H9 (cell line): ENCODE data around the gene PNPLA2. TPM values are rescaled to one million over a fixed set of nuclear protein-coding genes. Genes with fewer than 3 reads are reported as not detected.

ENCODE experiments used
- DNase-seq: peaks from one replicate; pipeline ENCODE4 v3.0.0-alpha.2; 2017
- H2AFZ ChIP-seq: one replicate; pipeline ENCODE4 v1.6.1; 2013; ENCODE audit warnings: mild to moderate bottlenecking, low read length, control low read depth, moderate library complexity
- H2AK5ac ChIP-seq: 2 replicates; pipeline ENCODE4 v1.6.1; 2013; ENCODE audit warnings: low read length, control low read depth, mixed read lengths; ENCODE audit not compliant: insufficient read length
- H2BK120ac ChIP-seq: one replicate; pipeline ENCODE4 v1.6.1; 2013; ENCODE audit warnings: low read depth, mild to moderate bottlenecking, low read length, control low read depth, inconsistent platforms; ENCODE audit not compliant: poor library complexity, severe bottlenecking
- H2BK12ac ChIP-seq: 2 replicates; pipeline ENCODE4 v1.6.1; 2013; ENCODE audit warnings: low read length, control low read depth, mixed read lengths, low read depth; ENCODE audit not compliant: insufficient read length
- H2BK15ac ChIP-seq: 2 replicates; pipeline ENCODE4 v1.6.1; 2013; ENCODE audit warnings: low read depth, low read length, control low read depth
- H2BK20ac ChIP-seq: one replicate; pipeline ENCODE4 v1.6.1; 2013; ENCODE audit warnings: low read depth, mild to moderate bottlenecking, low read length, control low read depth, inconsistent platforms; ENCODE audit not compliant: poor library complexity, severe bottlenecking
- H2BK5ac ChIP-seq: 2 replicates; pipeline ENCODE4 v1.6.1; 2013; ENCODE audit warnings: low read length, control low read depth, mixed read lengths; ENCODE audit not compliant: insufficient read length
- H3K14ac ChIP-seq: 2 replicates; pipeline ENCODE4 v1.6.1; 2013; ENCODE audit warnings: low read length, control low read depth; ENCODE audit not compliant: insufficient read depth
- H3K18ac ChIP-seq: 2 replicates; pipeline ENCODE4 v1.6.1; 2013; ENCODE audit warnings: low read depth, mild to moderate bottlenecking, mixed read lengths, low read length, control low read depth; ENCODE audit not compliant: insufficient read length
- H3K23ac ChIP-seq: 2 replicates; pipeline ENCODE4 v1.6.1; 2013; ENCODE audit warnings: low read length, control low read depth, mixed read lengths, low read depth; ENCODE audit not compliant: insufficient read length
- H3K23me2 ChIP-seq: 2 replicates; pipeline ENCODE4 v1.6.1; 2013; ENCODE audit warnings: low read depth, mild to moderate bottlenecking, mixed read lengths, low read length, control low read depth; ENCODE audit not compliant: insufficient read length, poor library complexity, severe bottlenecking
- H3K27ac ChIP-seq: 2 replicates; pipeline ENCODE4 v1.5.1; 2013; ENCODE audit warnings: low read length, control low read depth, mixed read lengths, low read depth; ENCODE audit not compliant: insufficient read length
- H3K27me3 ChIP-seq: 2 replicates; pipeline ENCODE4 v1.6.1; 2013; ENCODE audit warnings: low read length, control low read depth, inconsistent platforms; ENCODE audit not compliant: insufficient read depth
- H3K4ac ChIP-seq: 2 replicates; pipeline ENCODE4 v1.6.1; 2013; ENCODE audit warnings: low read depth, mild to moderate bottlenecking, control low read depth, inconsistent platforms, low read length, moderate library complexity
- H3K4me1 ChIP-seq: 2 replicates; pipeline ENCODE4 v1.6.1; 2013; ENCODE audit warnings: low read length, control low read depth, inconsistent platforms; ENCODE audit not compliant: insufficient read depth
- H3K4me2 ChIP-seq: 2 replicates; pipeline ENCODE4 v1.6.1; 2013; ENCODE audit warnings: low read length, control low read depth, mixed read lengths; ENCODE audit not compliant: insufficient read length, insufficient read depth
- H3K56ac ChIP-seq: 2 replicates; pipeline ENCODE4 v1.6.1; 2013; ENCODE audit warnings: low read depth, mild to moderate bottlenecking, mixed read lengths, low read length, control low read depth; ENCODE audit not compliant: insufficient read length
- H3K79me1 ChIP-seq: 2 replicates; pipeline ENCODE4 v1.6.1; 2013; ENCODE audit warnings: low read depth, mild to moderate bottlenecking, moderate library complexity, low read length, control low read depth, inconsistent platforms; ENCODE audit not compliant: insufficient read depth, poor library complexity, severe bottlenecking
- H3K79me2 ChIP-seq: 2 replicates; pipeline ENCODE4 v1.6.1; 2013; ENCODE audit warnings: low read length, control low read depth, inconsistent platforms; ENCODE audit not compliant: insufficient read depth
- H3K9ac ChIP-seq: 2 replicates; pipeline ENCODE4 v1.6.1; 2013; ENCODE audit warnings: low read length, control low read depth, mixed read lengths; ENCODE audit not compliant: insufficient read length; ENCODE audit errors: extremely low read depth
- H3K9me3 ChIP-seq: one replicate; pipeline ENCODE4 v1.6.1; 2013; ENCODE audit warnings: low read depth, low read length, inconsistent platforms; ENCODE audit not compliant: control insufficient read depth
- H3T11ph ChIP-seq: one replicate; pipeline ENCODE4 v1.6.1; 2013; ENCODE audit warnings: mild to moderate bottlenecking, low read length, control low read depth, inconsistent platforms
- H4K20me1 ChIP-seq: one replicate; pipeline ENCODE4 v1.6.1; 2013; ENCODE audit not compliant: control insufficient read depth, insufficient read length, insufficient read depth
- H4K5ac ChIP-seq: 2 replicates; pipeline ENCODE4 v1.6.1; 2013; ENCODE audit warnings: low read depth, mild to moderate bottlenecking, mixed read lengths, low read length, control low read depth; ENCODE audit not compliant: insufficient read length
- H4K8ac ChIP-seq: replicated peaks from 2 replicates; pipeline ENCODE4 v1.6.1; 2013; ENCODE audit warnings: low read length, control low read depth, mixed read lengths, low read depth; ENCODE audit not compliant: insufficient read length
- H4K91ac ChIP-seq: 2 replicates; pipeline ENCODE4 v1.6.1; 2013; ENCODE audit warnings: low read depth, mild to moderate bottlenecking, moderate library complexity, mixed read lengths, low read length, control low read depth; ENCODE audit not compliant: insufficient read length
- H3K27ac Mint-ChIP-seq, 3 experiments: 2 replicates in 2 of 3; 3 replicates in 1 of 3; pipeline ENCODE4 v1.8.0; 2020 to 2021; ENCODE audit warnings: mixed read lengths in 3 of 3, mild to moderate bottlenecking in 1 of 3, moderate library complexity in 1 of 3
- H3K27me3 Mint-ChIP-seq: 2 replicates; pipeline ENCODE4 v1.8.0; 2021; ENCODE audit warnings: low read depth, mild to moderate bottlenecking, moderate library complexity, mixed read lengths
- H3K36me3 Mint-ChIP-seq, 3 experiments: 2 replicates in 2 of 3; 3 replicates in 1 of 3; pipeline ENCODE4 v1.8.0; 2020 to 2021; ENCODE audit warnings: low read depth in 3 of 3, mixed read lengths in 3 of 3; ENCODE audit not compliant: insufficient read depth in 1 of 3
- H3K4me1 Mint-ChIP-seq, 2 experiments: 2 replicates each; pipeline ENCODE4 v1.8.0; 2020; ENCODE audit warnings: mixed read lengths in 2 of 2
- H3K4me3 Mint-ChIP-seq, 2 experiments: 2 replicates in 1 of 2; 3 replicates in 1 of 2; pipeline ENCODE4 v1.8.0; 2020 to 2021; ENCODE audit warnings: mild to moderate bottlenecking in 2 of 2, mixed read lengths in 2 of 2, moderate library complexity in 1 of 2
- H3K9me3 Mint-ChIP-seq, 2 experiments: 2 replicates in 1 of 2; 3 replicates in 1 of 2; pipeline ENCODE4 v1.8.0; 2020; ENCODE audit warnings: mild to moderate bottlenecking in 2 of 2, mixed read lengths in 2 of 2, moderate library complexity in 1 of 2
- CTCF ChIP-seq: fragments of 200-600 bp; sonication (generic); conservative IDR thresholded peaks from 3 replicates; pipeline ENCODE4 v1.8.0; 2021; ENCODE audit warnings: antibody characterized with exemption, mild to moderate bottlenecking
- WGBS: extraction: QIAGEN DNeasy Blood & Tissue Kit; methylation state at CpG from one replicate; pipeline ENCODE4 v1.1.7; 2013; ENCODE audit warnings: missing lambda C conversion rate, low lambda C conversion rate, mixed read lengths; ENCODE audit not compliant: insufficient read length; ENCODE audit errors: extremely low coverage; 5-methylcytosine and 5-hydroxymethylcytosine counted together
- total RNA-seq: library from RNA; stranded (reverse); gene quantifications from 2 replicates; pipeline ENCODE4 v1.2.1, GENCODE V29; 2021

The PNPLA2 gene
- total RNA-seq, 1 experiment from 2014 or later: 67.3 TPM

GRCh38 chr11:855330-855674 lies 36.6 kb downstream of the PNPLA2 start:
- Histone ChIP-seq H3K4me1 (no peaks in the 10 kb centered on the region), H4K8ac (no peak overlapping the region), H3K4me2 (no peak overlapping the region), H2BK120ac (no peak overlapping the region), H3K9ac (no peak overlapping the region), H2BK20ac (no peak overlapping the region), H3K9me3 (no peaks in the 10 kb centered on the region), H3K14ac (no peak overlapping the region), H2AK5ac (no peak overlapping the region), H3K79me1 (no peaks in the 10 kb centered on the region), H4K20me1 (no peaks in the 10 kb centered on the region), H3K18ac (no peak overlapping the region), H4K91ac (no peak overlapping the region), H3K27me3 (no peaks in the 10 kb centered on the region), H3K23me2 (peaks cover 6% of the 10 kb centered on the region), H2BK5ac (no peak overlapping the region), H2AFZ (no peak overlapping the region), H3K23ac (no peak overlapping the region), H3K4ac (no peak overlapping the region), H2BK15ac (no peak overlapping the region), H3T11ph (no peak overlapping the region), H3K27ac (no peak overlapping the region), H4K5ac (no peak overlapping the region), H3K79me2 (no peaks in the 10 kb centered on the region), H2BK12ac (no peak overlapping the region), H3K56ac (no peak overlapping the region)
- TF ChIP-seq CTCF: no peak
- WGBS: no CpG with 5 or more reads among the region's 7 CpGs
- Mint-ChIP-seq H3K27me3 (peaks cover 12% of the 10 kb centered on the region), H3K9me3 (no peaks in the 10 kb centered on the region), H3K4me1 (peaks cover 8 to 62% of the 10 kb centered on the region in 2 experiments), H3K36me3 (peaks cover 0 to 13% (median 0%) of the 10 kb centered on the region in 3 experiments; a peak in 3 of 7 replicates), H3K27ac (no peak overlapping the region), H3K4me3 (no peak overlapping the region)
- DNase-seq: no peak
